Limb (tissue), 2 donors: ENCODE measurements around the gene CERT1.
"Not testable (repeated sequence)": the region's sequence is repeated elsewhere in the genome, so short reads cannot be mapped to it uniquely, and the experiment has no call there.

Source experiments
- DNase-seq, 2 donors: peaks; one replicate each; pipeline ENCODE4 v3.0.0-alpha.2; 2016; ENCODE audit errors: extremely low spot score in 2 of 2

CERT1 gene, protein sequence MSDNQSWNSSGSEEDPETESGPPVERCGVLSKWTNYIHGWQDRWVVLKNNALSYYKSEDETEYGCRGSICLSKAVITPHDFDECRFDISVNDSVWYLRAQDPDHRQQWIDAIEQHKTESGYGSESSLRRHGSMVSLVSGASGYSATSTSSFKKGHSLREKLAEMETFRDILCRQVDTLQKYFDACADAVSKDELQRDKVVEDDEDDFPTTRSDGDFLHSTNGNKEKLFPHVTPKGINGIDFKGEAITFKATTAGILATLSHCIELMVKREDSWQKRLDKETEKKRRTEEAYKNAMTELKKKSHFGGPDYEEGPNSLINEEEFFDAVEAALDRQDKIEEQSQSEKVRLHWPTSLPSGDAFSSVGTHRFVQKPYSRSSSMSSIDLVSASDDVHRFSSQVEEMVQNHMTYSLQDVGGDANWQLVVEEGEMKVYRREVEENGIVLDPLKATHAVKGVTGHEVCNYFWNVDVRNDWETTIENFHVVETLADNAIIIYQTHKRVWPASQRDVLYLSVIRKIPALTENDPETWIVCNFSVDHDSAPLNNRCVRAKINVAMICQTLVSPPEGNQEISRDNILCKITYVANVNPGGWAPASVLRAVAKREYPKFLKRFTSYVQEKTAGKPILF

DNA sequence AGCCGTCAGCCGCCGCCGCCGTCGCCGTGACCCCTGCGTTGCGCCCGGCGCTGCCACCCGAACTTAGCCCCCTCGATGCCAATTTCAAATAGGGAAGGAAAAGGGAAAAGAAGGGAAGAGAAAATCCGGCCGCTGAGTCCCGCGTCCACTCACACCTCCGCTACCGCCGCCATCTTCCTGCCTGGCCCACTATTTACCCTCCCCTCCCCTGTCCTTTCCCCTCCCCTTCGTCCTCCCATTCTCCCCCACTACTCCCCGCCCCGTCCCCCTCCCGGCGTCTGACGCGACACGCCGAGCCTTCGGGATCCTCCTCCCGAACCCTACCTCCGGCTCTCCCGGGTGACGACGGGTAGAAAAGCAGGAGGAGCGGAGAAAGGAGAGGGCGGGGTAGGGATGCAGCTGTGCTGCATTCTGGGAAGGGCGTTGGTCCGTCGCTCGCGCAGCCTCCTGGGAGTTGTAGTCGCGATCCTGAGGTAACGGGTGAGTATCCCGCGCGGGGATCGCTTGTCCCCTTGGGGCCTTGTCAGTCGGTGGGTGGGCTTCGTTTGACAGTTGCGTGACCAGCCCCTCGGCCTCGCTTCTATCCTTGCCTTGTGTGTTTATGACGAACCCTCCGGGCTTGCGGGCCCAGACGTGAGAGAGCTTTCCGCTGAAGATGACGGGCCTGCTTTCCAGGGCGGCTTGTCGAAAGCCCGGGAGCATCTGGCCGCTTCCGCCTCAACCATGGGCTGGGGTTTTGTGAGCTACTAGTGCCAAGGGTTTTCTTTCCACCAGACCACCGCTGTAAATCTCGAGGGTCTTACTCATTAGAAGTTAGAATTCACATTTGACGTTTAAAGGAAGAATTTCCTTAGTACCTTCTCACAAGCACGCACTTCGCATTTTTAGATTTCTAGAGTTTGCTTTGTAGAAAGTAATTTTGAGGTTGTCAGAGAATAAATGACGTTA lies at the start of gene CERT1, which contains the start of gene POLK:
Gene CERT1, minus strand, starts transcription at position 195 of the 948 bp plus-strand sequence. CDS start 422 bp downstream, outside the sequence.
Gene POLK, plus strand, starts transcription at position 457 of the 948 bp plus-strand sequence.
- DNase-seq, result peak; percentile 99

DNA sequence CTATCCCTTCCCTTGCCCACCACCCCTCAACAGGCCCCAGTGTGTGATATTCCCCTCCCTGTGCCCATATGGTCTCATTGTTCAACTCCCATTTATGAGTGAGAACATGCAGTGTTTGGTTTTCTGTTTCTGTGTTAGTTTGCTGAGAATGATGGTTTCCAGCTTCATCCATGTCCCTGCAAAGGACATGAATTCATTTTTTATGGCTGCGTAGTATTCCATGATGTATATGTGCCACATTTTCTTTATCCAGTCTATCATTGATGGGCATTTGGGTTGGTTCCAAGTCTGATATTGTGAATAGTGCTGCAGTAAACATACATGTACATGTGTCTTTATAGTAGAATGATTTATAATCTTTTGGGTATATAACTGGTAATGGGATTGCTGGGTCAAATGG lies 49.2 kb upstream of the CERT1 start:
- not testable (repeated sequence) for DNase-seq

DNA sequence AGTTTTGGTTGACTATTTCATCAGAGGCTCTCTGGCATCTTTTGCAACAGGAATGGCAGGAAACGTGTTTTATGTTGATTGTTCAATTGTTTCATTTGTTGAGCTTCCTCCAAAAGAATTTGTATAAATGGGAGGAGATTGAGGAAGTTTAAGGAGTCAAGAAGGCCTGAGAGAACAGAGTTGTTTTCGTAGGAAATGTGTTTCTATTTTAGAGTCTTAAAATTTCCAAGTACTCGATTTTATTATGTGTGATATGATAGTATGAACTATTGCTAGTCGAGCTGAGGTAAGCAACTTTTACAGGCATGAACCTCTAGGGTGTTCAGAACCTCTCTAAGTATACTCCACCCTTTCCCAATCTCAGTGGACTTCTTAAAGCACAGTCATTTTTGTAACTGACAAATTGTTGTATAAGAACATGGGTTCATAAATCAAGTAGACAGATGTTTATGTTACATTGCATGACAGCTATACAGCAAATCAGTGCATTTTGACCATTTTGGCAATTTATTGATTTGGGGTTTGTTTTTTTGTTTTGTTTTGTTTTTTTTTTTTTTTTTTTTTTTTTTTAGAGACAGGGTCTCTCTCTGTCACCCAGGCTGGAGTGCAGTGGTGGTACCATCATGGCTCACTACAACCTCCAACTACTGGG lies 47.7 kb upstream of the CERT1 start:
- DNase-seq, result peak in 1 of 2 donors; percentile 32

DNA sequence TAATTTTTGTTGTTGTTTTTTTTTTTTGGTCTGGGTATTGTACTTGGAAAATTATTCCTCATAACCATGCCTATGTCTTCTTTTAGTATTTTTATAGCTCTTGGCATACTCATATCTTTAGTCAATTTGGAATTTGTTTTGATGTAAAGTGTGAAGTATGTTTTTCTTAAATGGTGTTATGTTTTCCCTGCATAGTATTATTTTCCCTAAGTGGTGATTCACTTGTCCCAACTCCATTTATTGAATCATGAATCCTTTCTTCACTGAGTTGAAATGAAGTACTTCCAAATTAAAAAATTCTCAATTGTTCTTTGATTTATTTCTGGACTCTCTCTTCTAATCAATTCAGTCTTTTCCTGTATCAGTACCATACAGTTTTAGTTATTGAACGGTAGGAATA lies 46.8 kb upstream of the CERT1 start:
- no peak for DNase-seq

DNA sequence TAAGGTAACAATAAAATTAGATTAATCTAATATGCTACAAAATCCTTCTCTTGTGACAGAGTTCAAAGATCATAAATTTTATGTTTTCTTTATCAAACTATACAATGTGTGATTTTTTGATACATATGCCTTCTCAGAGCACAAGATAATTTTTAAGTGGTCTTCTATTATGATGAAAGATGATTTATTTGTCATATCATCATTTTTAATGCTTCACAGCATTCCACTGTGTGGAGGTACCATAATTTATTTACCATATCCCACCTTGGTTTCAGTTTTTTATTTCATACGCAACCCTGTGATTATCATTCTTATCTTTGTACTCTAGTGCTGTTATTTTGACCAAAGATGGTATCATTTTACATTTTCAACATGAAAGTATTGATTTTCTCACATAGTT lies 41.9 kb upstream of the CERT1 start:
- no peak for DNase-seq

DNA sequence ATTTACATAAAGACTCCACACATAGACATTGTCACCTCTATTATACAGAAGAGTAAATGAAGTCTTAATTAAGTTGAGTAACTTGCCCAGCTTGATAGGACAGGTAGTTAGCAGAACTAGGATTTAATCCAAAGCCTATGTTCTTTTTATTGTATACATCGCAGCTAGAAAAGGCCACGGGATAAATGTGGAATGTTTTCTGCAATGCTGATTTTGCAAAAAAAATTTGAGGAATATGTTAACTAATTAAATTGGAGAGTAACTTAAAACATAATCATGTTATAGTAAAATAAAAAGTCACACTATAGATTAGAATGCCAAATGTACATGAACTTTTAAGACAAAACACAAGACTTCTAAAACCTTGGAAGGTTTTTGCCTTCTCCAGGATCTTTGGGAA lies 41.3 kb upstream of the CERT1 start:
- DNase-seq, result no peak

DNA sequence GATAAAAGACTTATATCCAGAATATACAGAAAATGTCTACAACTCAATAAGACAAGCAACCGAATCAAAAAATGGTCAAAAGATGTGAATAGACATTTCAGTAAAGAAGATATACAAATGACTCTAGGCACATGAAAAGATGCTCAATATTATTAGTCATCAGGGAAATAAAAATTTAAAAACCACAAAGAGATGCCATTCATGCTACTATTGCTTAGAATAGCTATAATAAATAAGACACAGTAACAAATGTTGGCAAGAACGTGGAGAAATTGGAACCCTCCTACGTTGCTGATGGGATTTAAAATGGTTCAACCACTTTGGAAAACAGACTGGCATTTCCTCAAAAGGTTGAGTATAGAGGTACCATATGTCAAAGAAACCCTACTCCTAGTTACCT lies 40.0 kb upstream of the CERT1 start:
- DNase-seq, result no peak

DNA sequence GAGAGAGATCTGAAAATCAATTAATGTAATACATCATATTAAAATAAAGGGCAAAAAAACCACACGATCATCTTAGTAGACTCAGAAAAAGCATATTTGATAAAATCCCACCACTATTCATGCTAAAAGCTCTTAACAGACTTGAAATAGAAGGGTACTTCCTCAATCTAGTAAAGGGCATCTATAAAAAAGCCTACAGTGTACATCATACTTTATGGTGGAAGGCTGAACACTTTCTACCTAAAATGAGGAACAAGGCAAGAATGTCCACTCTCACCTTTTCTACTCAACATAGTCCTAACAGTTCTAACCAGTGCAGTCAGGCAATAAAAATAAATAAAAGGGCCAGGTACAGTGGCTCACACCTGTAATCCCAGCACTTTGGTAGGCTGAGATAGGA lies 39.2 kb upstream of the CERT1 start:
- DNase-seq, result no peak

DNA sequence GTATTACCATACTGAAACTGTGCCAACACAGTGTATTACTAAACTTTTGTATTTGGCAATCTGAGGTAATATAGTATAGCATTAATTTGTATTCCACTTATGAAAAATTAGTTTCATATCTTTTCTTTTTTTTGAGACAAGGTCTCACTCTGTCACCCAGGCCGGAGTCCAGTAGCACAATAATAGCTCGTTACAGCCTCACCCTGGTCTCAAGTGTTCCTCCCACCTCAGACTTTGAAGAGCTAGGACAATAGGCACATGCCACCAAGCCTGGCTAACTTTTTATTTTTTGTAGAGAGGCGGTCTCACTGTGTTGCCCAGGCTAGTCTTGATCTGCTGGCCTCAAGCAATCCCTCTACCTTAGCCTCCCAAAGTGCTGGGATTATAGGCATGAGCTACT lies 36.4 kb upstream of the CERT1 start:
- no peak for DNase-seq

DNA sequence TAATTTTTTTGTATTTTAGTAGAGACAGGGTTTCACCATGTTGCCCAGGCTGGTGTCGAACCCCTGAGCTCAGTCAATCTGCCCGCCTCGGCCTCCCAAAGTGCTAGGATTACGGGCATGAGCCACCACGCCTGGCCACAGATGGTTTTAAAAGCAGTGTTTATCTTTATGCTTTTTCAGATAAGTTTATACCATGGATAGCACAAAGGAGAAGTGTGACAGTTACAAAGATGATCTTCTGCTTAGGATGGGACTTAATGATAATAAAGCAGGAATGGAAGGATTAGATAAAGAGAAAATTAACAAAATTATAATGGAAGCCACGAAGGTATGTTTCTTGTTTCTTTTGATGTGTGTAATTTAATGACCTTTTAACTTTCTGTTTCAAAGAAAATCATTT lies 35.4 kb upstream of the CERT1 start:
- DNase-seq, result no peak

DNA sequence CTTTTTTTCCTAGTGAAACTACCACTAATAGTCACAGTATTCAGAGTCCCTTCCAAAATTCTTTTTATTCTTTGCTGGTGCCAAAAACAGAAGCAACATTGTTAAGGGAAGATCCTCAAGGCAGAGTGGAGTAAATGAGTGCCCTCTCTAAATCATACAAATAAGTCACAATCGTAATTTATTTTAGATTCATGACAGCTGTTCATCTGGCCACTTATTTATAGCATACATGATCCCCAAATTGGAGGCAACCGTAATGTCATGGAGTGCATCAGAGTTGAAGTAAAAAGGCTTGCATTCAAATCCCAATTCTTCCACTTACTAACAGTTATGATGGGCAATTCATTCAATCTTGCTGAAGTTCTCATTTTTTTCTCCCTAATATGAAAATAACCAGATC lies 33.7 kb upstream of the CERT1 start:
- no peak for DNase-seq

DNA sequence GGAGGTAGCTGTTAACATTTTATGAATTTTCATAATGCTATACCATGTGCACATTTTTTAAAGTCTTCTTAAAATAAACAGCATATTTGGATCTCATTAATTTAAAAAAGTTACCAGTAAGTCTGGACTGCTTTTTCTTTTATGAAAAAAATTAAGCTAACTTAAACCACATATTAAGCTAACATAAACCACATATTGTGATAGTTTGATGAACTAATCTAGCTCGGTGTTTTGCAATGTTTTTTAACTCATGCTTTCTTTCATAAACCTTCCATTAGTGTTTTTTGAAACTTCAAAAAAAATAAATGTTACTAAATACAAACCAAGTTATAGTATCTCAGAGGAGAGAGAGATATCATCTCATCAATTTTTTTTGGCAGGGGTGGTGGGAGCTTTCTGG lies 26.8 kb upstream of the CERT1 start:
- DNase-seq, result no peak

DNA sequence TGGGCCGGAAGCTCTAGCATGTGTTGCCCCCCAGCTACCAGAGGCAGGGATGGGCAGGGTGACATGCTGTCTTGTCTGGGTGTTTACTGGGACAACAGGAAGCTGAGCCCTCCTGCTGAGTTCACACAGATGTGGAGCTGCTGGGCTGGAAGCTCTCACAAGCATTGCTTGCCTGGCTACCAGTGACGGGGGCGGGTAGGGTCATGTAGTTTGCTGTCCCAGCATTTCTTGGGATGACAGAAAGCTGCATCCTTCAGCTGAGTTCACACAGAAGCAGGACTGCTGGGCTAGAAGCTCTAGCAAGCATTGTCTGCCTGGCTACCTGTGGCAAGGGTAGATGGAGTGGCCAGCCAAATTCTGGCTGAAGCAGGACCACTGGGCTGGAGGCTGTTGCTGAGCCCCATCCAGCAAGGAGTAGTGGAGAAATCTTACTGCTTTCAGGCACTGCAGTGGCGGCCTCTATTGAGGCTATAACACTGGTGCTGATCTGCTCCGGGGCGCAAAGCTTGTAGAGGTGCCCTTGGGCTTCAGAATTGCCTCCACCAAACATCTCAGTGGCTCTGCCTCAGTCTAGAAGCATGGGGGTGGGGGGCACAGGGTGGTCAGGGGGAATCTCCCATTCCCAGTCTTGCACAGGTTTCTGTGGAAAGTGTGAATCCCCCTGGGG lies 25.4 kb upstream of the CERT1 start:
- no peak for DNase-seq

DNA sequence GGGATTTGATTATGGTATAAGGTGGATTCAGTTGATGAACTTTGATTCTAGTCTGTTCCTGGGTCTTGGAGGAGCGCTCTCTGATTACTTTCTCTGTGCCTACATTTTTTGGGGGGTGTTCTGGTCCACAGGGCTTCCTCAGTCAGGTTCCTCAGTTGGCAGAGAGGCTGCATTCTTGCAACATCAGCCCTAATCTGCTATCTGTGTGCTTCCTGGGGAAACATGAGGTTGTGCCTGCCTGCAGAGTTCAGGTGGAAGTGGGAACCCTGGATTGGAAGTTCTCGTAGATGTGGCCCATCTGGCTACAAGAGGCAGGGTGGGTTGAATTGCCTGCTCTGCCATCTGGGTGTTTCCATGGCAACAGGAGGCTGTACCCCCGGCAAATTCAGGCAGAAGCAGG lies 24.7 kb upstream of the CERT1 start:
- DNase-seq, result no peak

DNA sequence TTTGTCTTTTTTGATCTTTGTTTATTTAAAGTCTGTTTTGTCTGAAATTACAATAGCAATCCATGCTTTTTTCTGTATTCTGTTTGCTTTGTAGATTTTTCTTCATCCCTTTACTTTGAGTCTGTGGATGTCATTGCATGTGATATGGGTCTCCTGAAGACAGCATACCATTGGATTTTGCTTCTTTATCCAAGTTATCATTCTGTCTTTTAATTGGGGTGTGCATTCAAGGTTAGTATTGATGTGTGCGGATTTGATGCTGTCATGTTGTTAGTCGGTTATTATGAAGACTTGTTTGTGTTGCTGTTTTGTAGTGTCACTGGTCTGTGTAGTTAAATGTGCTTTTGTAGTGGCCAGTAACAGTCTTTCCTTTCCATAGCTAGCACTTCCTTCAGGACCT lies 23.3 kb upstream of the CERT1 start:
- DNase-seq, result no peak

DNA sequence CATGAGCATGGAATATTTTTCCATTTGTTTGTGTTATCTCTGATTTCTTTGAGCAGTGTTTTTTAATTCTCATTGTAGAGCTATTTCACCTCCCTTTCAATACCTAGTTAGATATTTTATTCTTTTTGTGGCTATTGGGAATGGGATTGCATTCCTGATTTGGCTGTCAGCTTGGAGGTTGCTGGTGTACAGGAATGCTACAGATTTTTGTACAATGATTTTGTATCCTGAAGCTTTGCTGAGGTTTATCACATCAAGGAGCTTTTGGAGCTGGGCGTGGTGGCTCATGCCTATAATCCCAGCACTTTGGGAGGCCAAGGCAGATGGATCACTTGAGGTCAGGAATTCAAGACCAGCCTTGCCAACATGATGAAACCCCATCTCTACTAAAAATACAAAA lies 22.3 kb upstream of the CERT1 start:
- DNase-seq, result not testable (repeated sequence)

DNA sequence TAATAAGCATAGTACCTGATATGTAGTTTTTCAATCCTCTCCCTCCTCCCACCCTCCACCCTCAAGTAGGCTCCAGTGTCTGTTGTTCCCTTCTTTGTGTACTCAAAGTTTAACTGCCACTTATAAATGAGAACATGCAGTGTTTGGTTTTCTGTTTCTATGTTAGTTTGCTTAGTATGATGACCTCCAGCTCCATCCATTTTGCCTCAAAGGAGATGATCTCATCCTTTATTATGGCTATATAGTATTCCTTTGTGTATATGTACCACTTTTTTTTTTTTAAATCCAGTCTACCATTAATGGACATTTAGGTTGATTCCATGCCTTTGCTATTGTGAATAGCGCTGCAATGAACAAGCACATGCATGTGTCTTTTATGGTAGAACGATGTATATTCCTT lies 20.8 kb upstream of the CERT1 start:
- DNase-seq, result no peak

DNA sequence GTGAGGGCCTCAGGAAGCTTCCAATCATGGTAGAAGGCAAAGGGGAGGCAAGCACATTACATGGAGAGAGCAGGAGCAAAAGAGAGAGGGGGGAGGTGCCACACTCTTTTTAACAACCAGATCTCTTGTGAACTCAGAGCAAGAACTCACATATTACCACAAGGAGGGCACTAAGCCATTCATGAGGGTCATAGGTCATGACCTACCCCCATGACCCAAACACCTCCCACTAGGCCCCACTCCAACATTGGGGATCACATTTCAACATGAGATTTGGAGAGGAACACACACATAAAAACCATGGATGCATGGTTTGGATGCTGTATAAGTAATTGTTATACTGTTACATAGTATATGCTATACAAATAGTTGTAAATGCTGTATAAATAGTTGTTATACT lies 17.8 kb upstream of the CERT1 start:
- DNase-seq, result no peak

DNA sequence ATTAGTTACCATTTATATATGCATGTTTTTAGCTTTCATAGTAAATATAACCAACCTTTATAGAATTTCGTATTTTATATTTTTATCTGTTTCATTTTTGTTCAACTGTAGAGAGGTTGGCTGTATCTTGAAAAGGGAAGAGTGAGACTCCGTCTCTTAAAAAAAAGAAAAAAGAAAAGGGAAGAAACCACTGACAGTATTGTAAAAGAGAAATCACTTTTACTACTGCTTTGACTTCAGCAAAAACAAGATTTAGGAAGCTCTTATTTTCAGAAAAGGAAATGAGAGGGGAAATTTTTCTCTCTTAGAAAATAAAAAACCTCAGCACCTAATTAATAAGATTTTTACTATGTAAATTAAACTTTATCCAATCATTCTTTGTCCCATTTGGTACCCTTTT lies 14.6 kb upstream of the CERT1 start:
- DNase-seq, result no peak

DNA sequence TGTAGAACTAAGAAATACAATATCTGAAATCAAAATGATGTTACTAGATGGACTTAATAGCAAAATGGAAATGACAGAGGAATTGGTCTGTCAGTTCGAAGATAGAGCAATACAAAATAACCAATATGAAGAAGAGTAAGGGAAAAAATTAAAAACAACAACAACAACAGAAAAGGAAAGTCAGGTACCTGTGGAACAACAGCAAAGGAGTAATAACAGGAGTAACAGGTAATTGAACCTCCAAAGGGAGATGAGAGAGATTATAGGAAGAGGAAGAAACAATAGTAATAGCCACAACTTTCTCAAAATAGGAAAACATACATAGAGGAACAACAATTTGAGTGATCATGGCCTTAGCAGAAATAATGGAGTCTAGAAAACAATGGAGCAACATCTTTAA lies 13.9 kb upstream of the CERT1 start:
- no peak for DNase-seq

DNA sequence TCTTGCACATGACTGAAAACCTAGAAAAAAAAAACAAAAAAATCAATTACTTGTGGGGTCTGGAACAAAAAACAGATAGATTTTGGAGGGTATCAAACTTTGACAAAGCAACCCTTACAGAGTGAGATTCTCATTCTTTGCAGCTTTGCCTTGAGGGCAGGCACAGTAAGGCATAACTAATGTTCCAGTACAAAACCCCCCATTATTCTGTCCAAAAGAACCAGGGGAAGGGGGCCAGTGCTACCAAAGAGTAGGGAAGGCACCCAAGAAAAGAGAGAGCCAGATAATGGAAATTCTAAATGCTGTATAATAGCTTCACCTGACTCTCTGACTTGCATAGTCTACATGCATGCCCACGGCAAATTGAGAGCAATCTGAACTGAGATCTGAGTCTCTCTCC lies 13.2 kb upstream of the CERT1 start:
- no peak for DNase-seq
